HG02798 (cell line): ENCODE measurements around the gene ZFPM1.

Experiments
- ATAC-seq: cut with Tn5 transposase; IDR thresholded peaks from one replicate; pipeline ENCODE4 v1.9.1; 2021; ENCODE audit warnings: mild to moderate bottlenecking; ENCODE audit not compliant: unreplicated experiment, poor library complexity

ZFPM1 gene

GRCh38 chr16:88432753-88433152 lies 20.3 kb upstream of the ZFPM1 start:
- ATAC-seq = no peak

DNA sequence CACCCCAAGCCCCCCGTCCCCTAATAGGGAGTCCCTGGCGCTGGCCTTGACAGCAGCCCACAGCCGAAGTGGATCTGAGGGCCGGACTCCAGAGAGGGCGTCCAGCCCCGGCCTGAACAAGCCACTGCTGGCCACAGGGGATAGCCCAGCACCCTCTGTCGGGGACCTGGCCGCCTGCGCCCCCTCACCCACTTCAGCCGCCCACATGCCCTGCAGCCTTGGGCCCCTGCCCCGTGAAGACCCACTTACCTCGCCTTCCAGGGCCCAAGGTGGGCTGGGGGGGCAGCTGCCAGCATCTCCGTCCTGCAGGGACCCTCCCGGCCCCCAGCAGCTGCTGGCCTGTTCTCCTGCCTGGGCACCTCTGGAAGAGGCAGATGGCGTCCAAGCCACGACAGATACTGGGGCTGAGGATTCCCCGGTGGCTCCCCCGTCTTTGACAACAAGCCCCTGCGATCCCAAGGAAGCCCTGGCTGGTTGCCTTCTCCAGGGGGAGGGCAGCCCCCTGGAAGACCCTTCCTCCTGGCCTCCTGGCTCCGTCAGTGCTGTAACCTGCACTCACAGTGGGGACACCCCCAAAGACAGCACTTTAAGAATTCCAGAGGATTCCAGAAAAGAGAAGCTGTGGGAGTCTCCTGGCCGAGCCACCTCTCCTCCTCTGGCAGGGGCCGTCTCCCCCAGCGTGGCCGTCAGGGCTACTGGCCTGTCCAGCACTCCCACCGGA lies 19.3 kb upstream of the ZFPM1 start:
- no peak for ATAC-seq

- ATAC-seq = no peak
Measured at GRCh38 chr16:88434353-88434690, 18.8 kb upstream of the ZFPM1 start.

DNA sequence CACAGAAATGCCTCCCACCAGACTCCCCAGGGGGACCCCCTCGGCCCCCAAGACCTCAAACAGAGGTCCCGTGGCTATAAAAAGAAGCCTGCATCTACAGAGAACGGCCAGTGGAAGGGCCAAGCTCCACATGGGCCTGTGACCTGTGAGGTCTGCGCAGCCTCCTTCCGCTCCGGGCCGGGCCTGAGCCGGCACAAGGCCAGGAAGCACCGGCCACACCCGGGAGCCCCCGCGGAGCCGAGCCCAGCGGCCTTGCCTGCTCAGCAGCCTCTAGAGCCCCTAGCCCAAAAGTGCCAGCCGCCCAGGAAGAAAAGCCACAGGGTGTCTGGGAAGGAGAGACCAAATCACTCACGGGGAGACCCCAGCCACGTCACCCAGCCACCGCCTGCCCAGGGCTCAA lies 18.3 kb upstream of the ZFPM1 start:
- no peak for ATAC-seq

GRCh38 chr16:88435437-88436355 lies 17.4 kb upstream of the ZFPM1 start:
- no peak for ATAC-seq

DNA sequence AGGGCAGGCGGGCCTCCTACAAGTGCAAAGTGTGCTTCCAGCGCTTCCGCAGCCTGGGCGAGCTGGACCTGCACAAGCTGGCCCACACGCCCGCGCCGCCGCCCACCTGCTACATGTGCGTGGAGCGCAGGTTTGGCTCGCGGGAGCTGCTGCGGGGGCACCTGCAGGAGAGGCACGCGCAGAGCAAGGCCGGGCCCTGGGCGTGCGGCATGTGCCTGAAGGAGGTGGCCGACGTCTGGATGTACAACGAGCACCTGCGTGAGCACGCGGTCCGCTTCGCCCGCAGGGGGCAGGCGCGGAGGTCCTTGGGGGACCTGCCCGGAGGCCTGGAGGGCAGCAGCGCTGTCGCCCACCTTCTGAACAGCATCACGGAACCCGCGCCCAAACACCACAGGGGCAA lies 16.3 kb upstream of the ZFPM1 start:
- ATAC-seq = no peak

GRCh38 chr16:88437367-88437964 lies 15.6 kb upstream of the ZFPM1 start:
- ATAC-seq = no peak

GRCh38 chr16:88438084-88438870 lies 14.8 kb upstream of the ZFPM1 start:
- no peak for ATAC-seq

GRCh38 chr16:88439016-88439415 lies 14.1 kb upstream of the ZFPM1 start:
- ATAC-seq = no peak

GRCh38 chr16:88439706-88440105 lies 13.4 kb upstream of the ZFPM1 start:
- ATAC-seq = no peak

GRCh38 chr16:88440111-88440510 lies 13.0 kb upstream of the ZFPM1 start:
- ATAC-seq = no peak

- no peak for ATAC-seq
Measured at GRCh38 chr16:88440686-88441405, 12.2 kb upstream of the ZFPM1 start.

- ATAC-seq = no peak
Measured at GRCh38 chr16:88441460-88441859, 11.6 kb upstream of the ZFPM1 start.

- no peak for ATAC-seq
Measured at GRCh38 chr16:88442383-88442726, 10.7 kb upstream of the ZFPM1 start.

- no peak for ATAC-seq
Measured at GRCh38 chr16:88442727-88443576, 10.1 kb upstream of the ZFPM1 start.

DNA sequence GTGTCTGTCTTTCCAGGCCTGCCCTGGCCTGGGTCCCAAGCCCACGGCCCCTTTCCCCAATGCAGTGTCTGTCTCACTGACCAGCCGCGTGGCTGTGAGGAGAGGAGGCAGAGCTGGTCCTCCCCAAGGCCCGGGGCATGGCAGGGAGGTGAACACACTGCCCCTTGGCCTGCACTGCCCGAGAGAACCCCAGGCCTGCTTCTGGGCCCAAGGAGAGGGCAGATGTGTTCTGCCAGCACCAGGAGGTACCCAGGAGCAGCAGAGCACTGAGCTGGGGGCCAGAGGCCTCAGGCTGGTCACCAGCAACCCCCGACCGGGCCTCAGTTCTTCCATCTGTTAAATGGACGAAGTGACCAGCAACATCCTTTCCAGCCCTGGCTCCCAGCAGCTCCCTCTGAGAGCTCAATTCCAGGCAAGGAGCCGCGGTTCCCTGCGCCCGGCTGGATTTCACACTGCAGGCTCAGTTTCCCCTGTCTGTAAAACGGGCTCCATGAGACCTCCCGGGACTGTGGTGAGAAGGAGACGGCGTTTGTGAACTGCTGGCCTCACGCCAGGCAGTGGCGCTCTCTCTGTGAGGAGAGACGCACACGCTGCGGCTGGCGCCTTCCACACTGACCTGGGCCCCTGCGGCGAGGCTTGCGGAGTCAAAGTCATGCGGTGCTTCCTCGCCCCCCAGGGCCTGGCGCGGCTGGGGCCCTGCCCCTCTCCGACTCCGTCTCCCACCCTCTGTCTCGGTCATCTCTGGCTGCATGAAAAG lies 8.1 kb upstream of the ZFPM1 start:
- ATAC-seq = no peak

- ATAC-seq = no peak
Measured at GRCh38 chr16:88445583-88445960, 7.5 kb upstream of the ZFPM1 start.

DNA sequence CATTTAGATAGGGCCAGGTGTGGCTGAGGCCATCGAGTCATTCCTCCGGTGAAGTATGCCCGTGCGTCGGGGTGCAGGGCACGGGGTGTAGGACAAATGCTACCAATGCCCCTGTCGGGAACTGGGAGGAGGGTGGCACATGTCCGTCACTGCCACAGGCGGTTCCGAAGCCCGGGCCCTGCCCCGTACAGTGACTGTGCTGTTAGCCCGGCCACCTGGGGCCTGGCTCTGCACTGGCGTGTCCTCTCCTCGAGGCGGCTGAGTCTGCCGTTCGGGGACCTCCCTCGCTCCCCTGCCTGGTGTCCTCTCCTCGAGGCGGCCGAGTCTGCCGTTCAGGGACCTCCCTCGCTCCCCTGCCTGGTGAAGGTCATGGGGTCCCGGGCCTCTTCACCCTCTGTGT lies 7.0 kb upstream of the ZFPM1 start:
- no peak for ATAC-seq
